PFSK-1 (cell line): ENCODE data around the gene SFXN1.

Source experiments
- FOXP2 ChIP-seq: optimal IDR thresholded peaks from 2 replicates; pipeline ENCODE3; 2011; ENCODE audit warnings: borderline replicate concordance, control low read depth, inconsistent platforms; ENCODE audit not compliant: insufficient read depth; ENCODE audit errors: extremely low read length, extremely low read depth
- POLR2AphosphoS5 ChIP-seq: IDR thresholded peaks from 2 replicates; pipeline ENCODE4 v1.6.1; 2012; ENCODE audit warnings: low read depth, mild to moderate bottlenecking, control low read depth, low read length, moderate library complexity
- SIN3A ChIP-seq: IDR thresholded peaks from 2 replicates; pipeline ENCODE4 v1.6.1; 2012; ENCODE audit warnings: mild to moderate bottlenecking, low read length, moderate library complexity, borderline replicate concordance; ENCODE audit not compliant: insufficient read depth
- TAF1 ChIP-seq: IDR thresholded peaks from 2 replicates; pipeline ENCODE4 v1.6.1; 2012; ENCODE audit warnings: low read length, control low read depth, borderline replicate concordance; ENCODE audit not compliant: insufficient read depth
- TF ChIP-seq, protein P1 (sequence below), 2 experiments: IDR thresholded peaks; 2 replicates each; pipeline versions ENCODE4 v1.6.1 to v1.8.0; 2011 to 2012; ENCODE audit warnings: low read depth in 2 of 2, low read length in 2 of 2, control low read depth in 1 of 2, inconsistent platforms in 1 of 2, mild to moderate bottlenecking in 1 of 2, moderate library complexity in 1 of 2; ENCODE audit not compliant: insufficient read depth in 1 of 2

The SFXN1 gene

DNA sequence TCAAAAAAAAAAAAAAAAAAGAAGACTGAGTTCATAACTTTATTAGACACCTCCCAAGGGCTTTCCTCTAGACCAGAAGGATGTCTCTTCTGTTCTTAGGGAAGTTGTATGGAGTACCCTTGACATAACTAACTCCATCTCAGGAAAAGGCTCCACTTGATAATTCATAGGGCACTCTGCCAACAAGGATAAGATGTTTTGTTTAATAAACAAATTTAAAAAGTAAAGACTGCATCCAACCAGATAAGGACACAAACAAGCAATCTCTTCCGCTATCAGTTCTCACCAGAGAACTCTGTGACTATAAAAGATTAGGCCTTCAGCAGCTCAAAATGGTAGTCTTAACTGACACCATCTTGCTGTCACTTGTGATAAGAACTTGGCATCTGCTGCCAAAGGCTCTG lies 65.8 kb downstream of the SFXN1 start:
- TF ChIP-seq FOXP2 (no peak), TAF1 (no peak), SIN3A (no peak), POLR2AphosphoS5 (no peak)
- TF ChIP-seq, protein P1, sequence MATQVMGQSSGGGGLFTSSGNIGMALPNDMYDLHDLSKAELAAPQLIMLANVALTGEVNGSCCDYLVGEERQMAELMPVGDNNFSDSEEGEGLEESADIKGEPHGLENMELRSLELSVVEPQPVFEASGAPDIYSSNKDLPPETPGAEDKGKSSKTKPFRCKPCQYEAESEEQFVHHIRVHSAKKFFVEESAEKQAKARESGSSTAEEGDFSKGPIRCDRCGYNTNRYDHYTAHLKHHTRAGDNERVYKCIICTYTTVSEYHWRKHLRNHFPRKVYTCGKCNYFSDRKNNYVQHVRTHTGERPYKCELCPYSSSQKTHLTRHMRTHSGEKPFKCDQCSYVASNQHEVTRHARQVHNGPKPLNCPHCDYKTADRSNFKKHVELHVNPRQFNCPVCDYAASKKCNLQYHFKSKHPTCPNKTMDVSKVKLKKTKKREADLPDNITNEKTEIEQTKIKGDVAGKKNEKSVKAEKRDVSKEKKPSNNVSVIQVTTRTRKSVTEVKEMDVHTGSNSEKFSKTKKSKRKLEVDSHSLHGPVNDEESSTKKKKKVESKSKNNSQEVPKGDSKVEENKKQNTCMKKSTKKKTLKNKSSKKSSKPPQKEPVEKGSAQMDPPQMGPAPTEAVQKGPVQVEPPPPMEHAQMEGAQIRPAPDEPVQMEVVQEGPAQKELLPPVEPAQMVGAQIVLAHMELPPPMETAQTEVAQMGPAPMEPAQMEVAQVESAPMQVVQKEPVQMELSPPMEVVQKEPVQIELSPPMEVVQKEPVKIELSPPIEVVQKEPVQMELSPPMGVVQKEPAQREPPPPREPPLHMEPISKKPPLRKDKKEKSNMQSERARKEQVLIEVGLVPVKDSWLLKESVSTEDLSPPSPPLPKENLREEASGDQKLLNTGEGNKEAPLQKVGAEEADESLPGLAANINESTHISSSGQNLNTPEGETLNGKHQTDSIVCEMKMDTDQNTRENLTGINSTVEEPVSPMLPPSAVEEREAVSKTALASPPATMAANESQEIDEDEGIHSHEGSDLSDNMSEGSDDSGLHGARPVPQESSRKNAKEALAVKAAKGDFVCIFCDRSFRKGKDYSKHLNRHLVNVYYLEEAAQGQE (IDR thresholded peaks at IDR 0.05; ENCODE audit: insufficient read depth in 1 of 2, low read depth in 2 of 2, low read length in 2 of 2) = no peak

DNA sequence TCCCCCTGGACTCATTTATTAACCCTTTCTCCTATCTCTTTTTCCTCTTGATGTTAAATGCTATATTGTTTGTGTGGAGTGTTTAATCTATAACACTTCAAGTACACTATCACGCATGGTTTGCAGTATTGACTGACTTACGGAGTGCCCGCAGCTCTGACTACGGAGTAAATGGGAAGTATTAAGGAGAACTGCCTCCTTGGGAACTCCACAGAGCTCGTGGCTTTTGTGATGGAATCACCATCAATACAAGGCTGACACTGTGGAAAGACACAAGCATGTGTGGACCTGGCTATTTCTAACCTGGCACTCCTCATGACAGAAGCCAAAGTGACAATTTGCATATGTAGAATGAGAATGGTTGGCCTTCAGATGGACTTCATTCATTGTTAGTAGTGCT lies 66.2 kb downstream of the SFXN1 start:
- no peak for TF ChIP-seq POLR2AphosphoS5
- TF ChIP-seq FOXP2 = no peak
- TF ChIP-seq TAF1 = no peak

DNA sequence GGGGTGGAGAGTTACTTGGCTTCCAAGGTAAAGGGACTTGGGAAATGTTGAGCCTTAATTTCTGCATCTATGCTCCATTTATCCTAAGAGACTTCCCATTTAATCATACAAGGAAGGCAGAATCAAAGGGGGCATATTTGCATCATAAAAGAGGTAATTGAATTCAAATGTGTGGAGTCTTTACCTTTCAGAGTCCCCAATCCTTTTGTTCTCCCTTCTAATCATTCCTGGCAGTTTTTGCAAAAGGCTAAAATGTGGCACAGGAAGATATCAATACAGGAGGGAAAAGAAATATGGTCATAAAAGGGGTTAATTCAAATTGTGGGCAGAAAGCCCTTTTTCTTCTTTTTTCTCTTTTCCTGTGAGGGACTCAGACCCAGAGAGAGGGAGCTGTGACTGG lies 69.5 kb downstream of the SFXN1 start:
- TF ChIP-seq POLR2AphosphoS5 (no peak), FOXP2 (no peak), SIN3A (no peak), TAF1 (no peak)
- TF ChIP-seq, protein P1 (IDR thresholded peaks at IDR 0.05; ENCODE audit: insufficient read depth in 1 of 2, low read depth in 2 of 2, low read length in 2 of 2) = no peak

DNA sequence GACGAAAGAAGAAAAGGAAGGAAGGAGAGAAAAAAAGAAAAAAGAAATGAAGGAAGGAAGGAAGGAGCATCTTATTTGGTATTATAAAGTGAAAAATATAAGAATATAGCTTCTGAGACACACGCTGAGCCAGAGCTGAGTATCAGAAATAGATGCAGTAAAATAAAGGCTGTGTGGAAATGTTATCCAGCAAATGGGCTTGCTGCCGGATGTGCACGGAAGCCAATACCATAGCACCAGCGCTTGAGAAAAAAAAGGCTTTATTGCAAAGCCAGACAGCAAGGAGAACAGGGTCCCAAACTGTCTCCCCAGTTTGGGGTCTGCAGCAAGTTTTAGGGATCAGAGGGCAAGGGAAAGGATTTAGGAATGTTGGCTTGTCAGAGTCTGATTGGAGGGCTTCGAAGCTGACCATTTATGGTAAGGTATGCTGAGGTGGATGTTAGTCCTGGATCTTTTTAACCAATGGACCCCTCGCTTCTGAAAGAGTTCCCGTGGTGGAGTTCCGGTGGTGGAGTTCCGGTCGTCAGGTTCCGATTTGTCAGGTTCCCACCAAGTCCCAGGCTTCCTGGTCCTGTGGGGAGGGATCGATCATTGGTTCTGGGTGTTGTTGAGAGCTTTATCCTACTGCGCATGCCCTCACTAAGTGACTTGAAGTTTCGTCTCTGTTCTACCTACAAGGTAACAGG lies 70.4 kb downstream of the SFXN1 start:
- no peak for TF ChIP-seq SIN3A
- TF ChIP-seq TAF1 = no peak
- TF ChIP-seq POLR2AphosphoS5 = no peak
- TF ChIP-seq, protein P1 (IDR thresholded peaks at IDR 0.05; ENCODE audit: insufficient read depth in 1 of 2, low read depth in 2 of 2, low read length in 2 of 2) = no peak
- no peak for TF ChIP-seq FOXP2

DNA sequence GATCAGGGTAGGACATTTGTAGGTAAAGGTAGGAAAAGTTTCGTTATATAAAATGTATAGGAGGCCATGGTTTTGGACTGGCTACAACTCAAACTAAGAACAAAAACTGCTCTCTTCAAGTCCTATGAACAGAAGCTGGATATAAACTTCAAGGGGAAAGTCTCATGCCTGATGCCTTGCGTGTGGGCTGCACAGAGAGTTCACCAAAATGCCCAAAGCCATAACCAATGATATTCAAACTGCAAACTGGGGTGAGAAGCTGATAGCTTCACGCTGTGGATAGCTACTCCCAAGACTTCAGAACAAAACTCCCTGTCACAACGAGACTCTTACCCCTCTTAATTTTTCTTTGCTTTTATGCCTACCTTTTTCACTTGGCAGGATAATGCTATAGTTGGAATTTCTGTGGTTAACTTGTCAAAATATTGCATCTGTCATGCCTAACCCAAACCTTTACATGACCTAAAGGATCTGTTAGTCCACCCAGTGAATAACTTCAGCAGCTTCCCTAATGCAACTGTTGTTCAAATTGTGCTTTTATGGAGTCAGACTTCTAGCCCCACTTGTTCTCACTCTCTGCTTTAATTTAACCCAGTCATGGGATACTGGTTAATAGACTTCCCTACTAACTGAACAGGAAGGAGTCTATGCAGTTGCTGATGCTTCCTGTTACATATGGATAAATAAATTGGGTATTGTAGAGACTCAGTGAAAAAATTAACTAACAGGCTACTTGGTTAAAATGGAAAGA lies 71.9 kb downstream of the SFXN1 start:
- TF ChIP-seq TAF1 (no peak), FOXP2 (no peak), SIN3A (no peak), POLR2AphosphoS5 (no peak)
- TF ChIP-seq, protein P1 (IDR thresholded peaks at IDR 0.05; ENCODE audit: insufficient read depth in 1 of 2, low read depth in 2 of 2, low read length in 2 of 2) = no peak
